Measurements from ENCODE around the gene DUOXA2. TPM values are rescaled to one million over a fixed set of nuclear protein-coding genes. Genes with fewer than 3 reads are reported as not detected.
A peak's percentile ranks its signal among the peaks of the same experiment; 100 is the strongest.

Gene DUOXA2
- total RNA-seq, 1 experiment from 2014 or later: not detected

DNA sequence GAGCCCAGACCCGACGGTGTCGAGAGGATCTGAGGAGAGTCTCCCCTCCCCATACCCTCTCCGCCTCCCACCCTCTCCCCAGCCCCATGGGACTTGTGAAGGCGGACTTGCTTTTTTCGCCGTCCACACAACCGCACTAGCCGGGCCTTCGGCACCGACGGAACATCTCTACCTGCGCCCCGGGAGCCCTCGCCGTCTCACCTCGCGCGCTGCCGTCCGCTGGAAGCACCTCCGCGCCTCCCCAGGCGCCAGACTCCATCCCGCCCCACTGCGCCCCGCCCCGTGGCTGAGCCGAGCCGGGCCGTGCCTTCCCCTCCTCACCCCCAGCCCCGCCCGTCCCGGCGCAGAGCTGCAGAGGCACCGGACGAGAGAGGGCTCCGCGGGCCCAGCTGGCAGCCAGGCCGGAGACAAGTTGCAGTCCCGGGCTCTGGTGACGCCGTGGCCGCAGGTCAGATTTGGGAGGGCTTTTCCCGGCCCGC lies 15.6 kb downstream of the DUOXA2 start, which contains the start of the genes DUOX1 and DUOXA1:
TSS of gene DUOX1 (plus strand) at position 344 of the 479 bp plus-strand sequence. CDS start 1,973 bp downstream, outside the sequence.
TSS of gene DUOXA1 (minus strand) at position 229 of the 479 bp plus-strand sequence. CDS start 6,865 bp downstream, outside the sequence.
- peaks cover 78% of the 10 kb centered on the region for H3K27me3 Mint-ChIP-seq (ENCODE audit: unreplicated experiment)
- H3K27ac Mint-ChIP-seq (ENCODE audit: unreplicated experiment): no peak within 1 kb of the TSS
- TF ChIP-seq, protein P1, sequence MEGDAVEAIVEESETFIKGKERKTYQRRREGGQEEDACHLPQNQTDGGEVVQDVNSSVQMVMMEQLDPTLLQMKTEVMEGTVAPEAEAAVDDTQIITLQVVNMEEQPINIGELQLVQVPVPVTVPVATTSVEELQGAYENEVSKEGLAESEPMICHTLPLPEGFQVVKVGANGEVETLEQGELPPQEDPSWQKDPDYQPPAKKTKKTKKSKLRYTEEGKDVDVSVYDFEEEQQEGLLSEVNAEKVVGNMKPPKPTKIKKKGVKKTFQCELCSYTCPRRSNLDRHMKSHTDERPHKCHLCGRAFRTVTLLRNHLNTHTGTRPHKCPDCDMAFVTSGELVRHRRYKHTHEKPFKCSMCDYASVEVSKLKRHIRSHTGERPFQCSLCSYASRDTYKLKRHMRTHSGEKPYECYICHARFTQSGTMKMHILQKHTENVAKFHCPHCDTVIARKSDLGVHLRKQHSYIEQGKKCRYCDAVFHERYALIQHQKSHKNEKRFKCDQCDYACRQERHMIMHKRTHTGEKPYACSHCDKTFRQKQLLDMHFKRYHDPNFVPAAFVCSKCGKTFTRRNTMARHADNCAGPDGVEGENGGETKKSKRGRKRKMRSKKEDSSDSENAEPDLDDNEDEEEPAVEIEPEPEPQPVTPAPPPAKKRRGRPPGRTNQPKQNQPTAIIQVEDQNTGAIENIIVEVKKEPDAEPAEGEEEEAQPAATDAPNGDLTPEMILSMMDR (IDR thresholded peaks at IDR 0.05; ENCODE audit: unreplicated experiment): no peak
- BruUV-seq (replicated peaks): no TSS peak
- DNase-seq: peak; percentile 52
- H3K4me3 Mint-ChIP-seq (ENCODE audit: low read depth, unreplicated experiment): peak within 1 kb of the TSS; percentile 30
- no peaks in the 10 kb centered on the region for H3K9me3 Mint-ChIP-seq (ENCODE audit: low read depth, unreplicated experiment)
- CTCF ChIA-PET: interaction anchor here (0.6 to 1.0 kb wide), 5 partner anchors 9 to 147 kb away, joined by 3 to 4 read pairs (median 3); partner anchors contain the start of genes DUOX2 and DUOXA2
- no peaks in the 10 kb centered on the region for H3K4me1 Mint-ChIP-seq (ENCODE audit: low read depth, unreplicated experiment)
- no peaks in the 10 kb centered on the region for H3K36me3 Mint-ChIP-seq (ENCODE audit: insufficient read depth, unreplicated experiment)
- intact Hi-C loops (cut with micrococcal nuclease; ENCODE audit: unreplicated experiment): no loop called here

DNA sequence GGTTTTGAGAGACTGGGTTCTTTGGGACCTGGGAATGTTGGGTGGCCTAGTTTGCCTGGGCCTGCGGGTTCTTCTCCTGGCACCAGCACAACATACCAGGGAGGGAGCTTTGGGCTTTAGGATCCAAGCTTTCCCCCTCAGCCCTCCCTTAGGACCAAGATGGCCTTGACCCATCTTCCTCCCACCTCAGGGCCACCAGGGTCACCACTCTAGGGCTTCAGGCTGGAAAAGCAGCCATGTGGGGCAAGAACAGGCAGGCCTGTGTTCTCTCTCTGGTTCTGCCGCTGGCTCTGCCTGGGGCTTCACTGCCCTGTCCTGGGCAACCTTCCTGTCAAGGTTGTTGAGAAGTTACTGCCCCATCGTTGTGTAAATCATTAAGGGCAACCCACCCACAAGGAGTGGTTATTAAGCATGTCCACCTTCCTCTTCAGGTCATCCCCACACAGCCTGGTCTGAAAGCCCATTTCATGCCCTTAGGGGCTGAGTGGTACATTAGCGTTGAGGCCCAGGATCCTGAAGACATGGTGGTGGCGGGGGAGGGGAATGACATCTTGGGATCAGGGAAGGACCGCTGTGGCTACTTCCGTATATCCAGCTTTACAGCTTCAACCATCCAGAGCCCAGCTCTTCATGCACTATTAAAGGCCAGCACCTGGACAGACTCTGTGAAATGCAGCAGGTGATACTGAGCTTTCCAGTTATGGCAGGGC lies 16.3 kb downstream of the DUOXA2 start:
- Mint-ChIP-seq H3K27me3 (ENCODE audit: unreplicated experiment) (peaks cover 76% of the 10 kb centered on the region), H3K36me3 (ENCODE audit: insufficient read depth, unreplicated experiment) (no peaks in the 10 kb centered on the region), H3K27ac (ENCODE audit: unreplicated experiment) (no peak overlapping the region), H3K4me1 (ENCODE audit: low read depth, unreplicated experiment) (no peaks in the 10 kb centered on the region), H3K9me3 (ENCODE audit: low read depth, unreplicated experiment) (no peaks in the 10 kb centered on the region), H3K4me3 (ENCODE audit: low read depth, unreplicated experiment) (peak overlapping the region; percentile 30)
- intact Hi-C loops (cut with micrococcal nuclease; ENCODE audit: unreplicated experiment): no loop called here
- TF ChIP-seq, protein P1 (IDR thresholded peaks at IDR 0.05; ENCODE audit: unreplicated experiment): no peak
- no TSS peak for BruUV-seq (replicated peaks)
- CTCF ChIA-PET: interaction anchor here (0.6 to 1.0 kb wide), 5 partner anchors 8 to 147 kb away, joined by 3 to 4 read pairs (median 3); partner anchors contain the start of genes DUOX2 and DUOXA2
- DNase-seq: no peak

DNA sequence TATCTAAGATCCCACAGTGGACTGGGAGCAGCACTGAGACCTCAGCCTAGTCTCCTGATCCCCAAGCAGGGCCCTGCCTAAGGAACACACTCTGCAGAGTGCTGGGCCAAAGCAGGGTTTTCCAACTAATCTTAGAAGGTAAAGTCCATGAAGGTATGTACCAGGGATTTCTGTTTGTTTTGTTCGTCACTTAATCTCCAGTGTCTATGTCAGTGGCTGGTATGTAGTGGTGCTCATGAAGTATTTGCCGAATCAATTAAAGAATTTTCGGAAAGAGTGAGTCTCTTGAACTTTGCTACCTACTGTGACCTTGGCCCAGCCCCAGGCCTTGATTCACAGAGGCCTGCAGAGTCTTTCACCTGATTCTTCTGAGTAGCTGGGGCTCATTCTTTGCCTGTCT lies 17.4 kb downstream of the DUOXA2 start:
- Mint-ChIP-seq H3K9me3 (ENCODE audit: low read depth, unreplicated experiment) (no peaks in the 10 kb centered on the region), H3K4me3 (ENCODE audit: low read depth, unreplicated experiment) (no peak overlapping the region), H3K36me3 (ENCODE audit: insufficient read depth, unreplicated experiment) (no peaks in the 10 kb centered on the region), H3K27ac (ENCODE audit: unreplicated experiment) (no peak overlapping the region), H3K27me3 (ENCODE audit: unreplicated experiment) (peaks cover 71% of the 10 kb centered on the region), H3K4me1 (ENCODE audit: low read depth, unreplicated experiment) (no peaks in the 10 kb centered on the region)
- no peak for DNase-seq
- CTCF ChIA-PET: interaction anchor here (0.6 kb wide), 1 partner anchor 66 kb away, joined by 3 read pairs; no protein-coding TSS in a partner anchor
- intact Hi-C loops (cut with micrococcal nuclease; ENCODE audit: unreplicated experiment): no loop called here
- TF ChIP-seq, protein P1 (IDR thresholded peaks at IDR 0.05; ENCODE audit: unreplicated experiment): no peak
- no TSS peak for BruUV-seq (replicated peaks)

DNA sequence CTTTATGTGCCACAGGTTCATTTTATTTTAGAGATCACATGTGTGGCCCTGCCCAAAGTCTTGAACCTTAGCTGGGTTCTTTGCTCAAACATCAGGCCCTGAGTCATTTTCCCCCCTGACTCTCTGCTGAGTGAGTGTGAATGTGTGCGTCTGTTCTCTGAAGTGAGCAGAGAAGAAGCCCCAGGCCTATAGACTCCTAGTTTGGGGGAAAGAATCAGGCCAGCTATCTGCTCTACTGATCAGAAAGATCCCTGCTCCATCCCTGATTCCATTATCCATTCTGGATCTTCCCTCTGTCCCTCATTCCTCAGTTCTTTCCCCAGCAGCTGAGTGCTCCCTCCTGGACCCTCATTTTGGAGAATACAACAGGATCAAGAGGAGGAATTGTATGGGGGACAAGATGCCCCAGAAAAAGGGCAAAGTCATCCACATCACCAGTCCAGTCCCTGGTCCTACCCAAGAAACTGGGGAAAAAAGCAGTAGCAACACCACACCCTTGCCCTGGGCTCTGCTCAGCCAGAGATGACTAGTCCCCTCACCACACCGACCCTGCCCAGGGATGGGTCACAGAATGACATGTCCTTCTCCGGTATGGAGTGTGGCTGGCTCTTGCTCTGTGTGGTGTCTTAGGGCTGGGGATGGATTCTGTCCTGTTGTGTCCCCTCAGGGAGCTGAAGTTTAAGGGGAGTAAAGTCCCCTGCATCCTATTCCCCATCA lies 18.9 kb downstream of the DUOXA2 start:
- no peaks in the 10 kb centered on the region for H3K36me3 Mint-ChIP-seq (ENCODE audit: insufficient read depth, unreplicated experiment)
- peaks cover 63% of the 10 kb centered on the region for H3K27me3 Mint-ChIP-seq (ENCODE audit: unreplicated experiment)
- no TSS peak for BruUV-seq (replicated peaks)
- no peak for DNase-seq
- H3K9me3 Mint-ChIP-seq (ENCODE audit: low read depth, unreplicated experiment): no peaks in the 10 kb centered on the region
- H3K27ac Mint-ChIP-seq (ENCODE audit: unreplicated experiment): no peak overlapping the region
- CTCF ChIA-PET: interaction anchor here (1.1 to 1.3 kb wide), 2 partner anchors 9 to 11 kb away, joined by 3 read pairs; no protein-coding TSS in a partner anchor
- H3K4me3 Mint-ChIP-seq (ENCODE audit: low read depth, unreplicated experiment): no peak overlapping the region
- H3K4me1 Mint-ChIP-seq (ENCODE audit: low read depth, unreplicated experiment): no peaks in the 10 kb centered on the region
- TF ChIP-seq, protein P1 (IDR thresholded peaks at IDR 0.05; ENCODE audit: unreplicated experiment): no peak
- intact Hi-C loops (cut with micrococcal nuclease; ENCODE audit: unreplicated experiment): no loop called here
